ENCODE data around the gene RXRB. TPM values are rescaled to one million over a fixed set of nuclear protein-coding genes. Genes with fewer than 3 reads are reported as not detected.
"Not testable (repeated sequence)": the region's sequence is repeated elsewhere in the genome, so short reads cannot be mapped to it uniquely, and the experiment has no call there.

Gene RXRB
- total and polyA plus RNA-seq, 2 donors, result 21.4 to 41.6 TPM

GRCh38 chr6:33161354-33162331 lies 38.8 kb downstream of the RXRB start:
- DNase-seq (ENCODE audit: extremely low spot score), result no peak
- Histone ChIP-seq H3K27ac (ENCODE audit: low read depth) (no peak overlapping the region), H3K36me3 (ENCODE audit: insufficient read depth) (no peaks in the 10 kb centered on the region), H3K4me3 (ENCODE audit: low read depth, low read length) (peak overlapping the region; percentile 34), H3K4me1 (ENCODE audit: insufficient read depth) (peaks cover 2% of the 10 kb centered on the region)
- WGBS, result 7% methylated on average over 58 of the region's 58 CpGs

GRCh38 chr6:33160728-33161344 lies 39.6 kb downstream of the RXRB start:
- 18% methylated on average over 13 of the region's 13 CpGs for WGBS
- H3K4me3 ChIP-seq (ENCODE audit: low read depth, low read length), result no peak overlapping the region
- H3K4me1 ChIP-seq (ENCODE audit: insufficient read depth), result peaks cover 2% of the 10 kb centered on the region
- H3K27ac ChIP-seq (ENCODE audit: low read depth), result no peak overlapping the region
- DNase-seq (ENCODE audit: extremely low spot score), result no peak
- no peaks in the 10 kb centered on the region for H3K36me3 ChIP-seq (ENCODE audit: insufficient read depth)

GRCh38 chr6:33160096-33160495 lies 40.4 kb downstream of the RXRB start:
- Histone ChIP-seq H3K4me1 (ENCODE audit: insufficient read depth) (peaks cover 2% of the 10 kb centered on the region), H3K27ac (ENCODE audit: low read depth) (no peak overlapping the region), H3K4me3 (ENCODE audit: low read depth, low read length) (no peak overlapping the region), H3K36me3 (ENCODE audit: insufficient read depth) (no peaks in the 10 kb centered on the region)
- 88% methylated on average over 11 of the region's 11 CpGs for WGBS
- no peak for DNase-seq (ENCODE audit: extremely low spot score)

GRCh38 chr6:33156964-33157363 lies 43.5 kb downstream of the RXRB start:
- no peak for DNase-seq (ENCODE audit: extremely low spot score)
- Histone ChIP-seq H3K36me3 (ENCODE audit: insufficient read depth) (no peaks in the 10 kb centered on the region), H3K4me1 (ENCODE audit: insufficient read depth) (peaks cover 2% of the 10 kb centered on the region), H3K27ac (ENCODE audit: low read depth) (no peak overlapping the region), H3K4me3 (ENCODE audit: low read depth, low read length) (no peak overlapping the region)
- 89% methylated on average over 2 of the region's 2 CpGs for WGBS

- no peak for DNase-seq (ENCODE audit: extremely low spot score)
- Histone ChIP-seq H3K27ac (ENCODE audit: low read depth) (no peak overlapping the region), H3K36me3 (ENCODE audit: insufficient read depth) (no peaks in the 10 kb centered on the region), H3K4me3 (ENCODE audit: low read depth, low read length) (no peak overlapping the region), H3K4me1 (ENCODE audit: insufficient read depth) (peaks cover 2% of the 10 kb centered on the region)
- WGBS, result 90% methylated on average over 6 of the region's 6 CpGs
These were observed 43.9 kb downstream of the RXRB start for GRCh38 chr6:33156561-33156960.

GRCh38 chr6:33154349-33154748 lies 46.1 kb downstream of the RXRB start:
- no peaks in the 10 kb centered on the region for H3K36me3 ChIP-seq (ENCODE audit: insufficient read depth)
- no peak overlapping the region for H3K27ac ChIP-seq (ENCODE audit: low read depth)
- no peaks in the 10 kb centered on the region for H3K4me1 ChIP-seq (ENCODE audit: insufficient read depth)
- H3K4me3 ChIP-seq (ENCODE audit: low read depth, low read length), result no peak overlapping the region
- WGBS, result 59% methylated on average over 4 of the region's 4 CpGs
- no peak for DNase-seq (ENCODE audit: extremely low spot score)

GRCh38 chr6:33151050-33151449 lies 49.4 kb downstream of the RXRB start:
- 88% methylated on average over 1 of the region's 1 CpG for WGBS
- Histone ChIP-seq H3K27ac (ENCODE audit: low read depth) (no peak overlapping the region), H3K36me3 (ENCODE audit: insufficient read depth) (no peaks in the 10 kb centered on the region), H3K4me1 (ENCODE audit: insufficient read depth) (no peaks in the 10 kb centered on the region), H3K4me3 (ENCODE audit: low read depth, low read length) (no peak overlapping the region)
- DNase-seq (ENCODE audit: extremely low spot score), result no peak

- WGBS, result 89% methylated on average over 3 of the region's 3 CpGs
- H3K27ac ChIP-seq (ENCODE audit: low read depth); H3K36me3 ChIP-seq (ENCODE audit: insufficient read depth); DNase-seq (ENCODE audit: extremely low spot score); H3K4me1 ChIP-seq (ENCODE audit: insufficient read depth); H3K4me3 ChIP-seq (ENCODE audit: low read depth, low read length): not testable (repeated sequence)
These were observed 49.9 kb downstream of the RXRB start for GRCh38 chr6:33150560-33150959.

GRCh38 chr6:33147807-33148666 lies 52.4 kb downstream of the RXRB start:
- peak; percentile 41 for DNase-seq (ENCODE audit: extremely low spot score)
- Histone ChIP-seq H3K36me3 (ENCODE audit: insufficient read depth) (no peaks in the 10 kb centered on the region), H3K27ac (ENCODE audit: low read depth) (no peak overlapping the region), H3K4me3 (ENCODE audit: low read depth, low read length) (no peak overlapping the region), H3K4me1 (ENCODE audit: insufficient read depth) (no peaks in the 10 kb centered on the region)
- 41% methylated on average over 8 of the region's 8 CpGs for WGBS

- 16% methylated on average over 1 of the region's 1 CpG for WGBS
- H3K4me1 ChIP-seq (ENCODE audit: insufficient read depth), result no peaks in the 10 kb centered on the region
- no peak overlapping the region for H3K27ac ChIP-seq (ENCODE audit: low read depth)
- no peak for DNase-seq (ENCODE audit: extremely low spot score)
- H3K4me3 ChIP-seq (ENCODE audit: low read depth, low read length), result no peak overlapping the region
- no peaks in the 10 kb centered on the region for H3K36me3 ChIP-seq (ENCODE audit: insufficient read depth)
These were observed 56.1 kb downstream of the RXRB start for GRCh38 chr6:33144373-33144772.

Small RNA genes lying within 50 kb of the gene (small RNA-seq; reads per million reads assigned to genes)
- 1.7 reads per million, percentile 85 among the genes with 10 or more reads in this experiment for gene MIR219A1
- 0.09 reads per million for gene RNY4P10

Other genes starting within 250 kb of the RXRB start
- gene HLA-DMA, start 247.6 kb downstream of the RXRB start, total RNA-seq, result 8.9 TPM
- gene HLA-DMA, start 247.6 kb downstream of the RXRB start, polyA plus RNA-seq, result 30.4 TPM
- gene BRD2, start 232.1 kb downstream of the RXRB start, total RNA-seq, result 79.0 TPM
- 138 TPM for gene BRD2, start 232.1 kb downstream of the RXRB start, polyA plus RNA-seq
- 2.7 TPM for gene HLA-DOA, start 191.1 kb downstream of the RXRB start, total RNA-seq
- gene HLA-DOA, start 191.1 kb downstream of the RXRB start, polyA plus RNA-seq, result 5.7 TPM
- 25.4 TPM for gene HLA-DPA1, start 127.0 kb downstream of the RXRB start, total RNA-seq
- 51.6 TPM for gene HLA-DPA1, start 127.0 kb downstream of the RXRB start, polyA plus RNA-seq
- gene HLA-DPB1, start 124.7 kb downstream of the RXRB start, total RNA-seq, result 16.4 TPM
- gene HLA-DPB1, start 124.7 kb downstream of the RXRB start, polyA plus RNA-seq, result 74.7 TPM
- 1.3 TPM for gene COL11A2, start 8.2 kb downstream of the RXRB start, total RNA-seq
- 0.30 TPM for gene COL11A2, start 8.2 kb downstream of the RXRB start, polyA plus RNA-seq
- 60.0 TPM for gene SLC39A7, start 202 bp upstream of the RXRB start, total RNA-seq
- 77.1 TPM for gene SLC39A7, start 202 bp upstream of the RXRB start, polyA plus RNA-seq
- 7.6 TPM for gene HSD17B8, start 4.0 kb upstream of the RXRB start, total RNA-seq
- 17.3 TPM for gene HSD17B8, start 4.0 kb upstream of the RXRB start, polyA plus RNA-seq
- 19.1 TPM for gene RING1, start 7.8 kb upstream of the RXRB start, total RNA-seq
- 48.3 TPM for gene RING1, start 7.8 kb upstream of the RXRB start, polyA plus RNA-seq
- 32.4 TPM for gene VPS52, start 71.2 kb upstream of the RXRB start, total RNA-seq
- gene VPS52, start 71.2 kb upstream of the RXRB start, polyA plus RNA-seq, result 45.3 TPM
- 3,033 TPM for gene RPS18, start 71.4 kb upstream of the RXRB start, total RNA-seq
- 4,357 TPM for gene RPS18, start 71.4 kb upstream of the RXRB start, polyA plus RNA-seq
- 8.0 TPM for gene B3GALT4, start 76.5 kb upstream of the RXRB start, total RNA-seq
- 19.3 TPM for gene B3GALT4, start 76.5 kb upstream of the RXRB start, polyA plus RNA-seq
- gene WDR46, start 88.6 kb upstream of the RXRB start, total RNA-seq, result 29.7 TPM
- gene WDR46, start 88.6 kb upstream of the RXRB start, polyA plus RNA-seq, result 40.2 TPM
- gene PFDN6, start 88.9 kb upstream of the RXRB start, total RNA-seq, result 24.3 TPM
- gene PFDN6, start 88.9 kb upstream of the RXRB start, polyA plus RNA-seq, result 104 TPM
- gene RGL2, start 98.3 kb upstream of the RXRB start, total RNA-seq, result 44.0 TPM
- gene RGL2, start 98.3 kb upstream of the RXRB start, polyA plus RNA-seq, result 77.5 TPM
- gene TAPBP, start 113.4 kb upstream of the RXRB start, total RNA-seq, result 43.0 TPM
- 48.8 TPM for gene TAPBP, start 113.4 kb upstream of the RXRB start, polyA plus RNA-seq
- 15.8 TPM for gene ZBTB22, start 117.1 kb upstream of the RXRB start, total RNA-seq
- gene ZBTB22, start 117.1 kb upstream of the RXRB start, polyA plus RNA-seq, result 21.4 TPM
- gene DAXX, start 122.3 kb upstream of the RXRB start, total RNA-seq, result 15.3 TPM
- 36.7 TPM for gene DAXX, start 122.3 kb upstream of the RXRB start, polyA plus RNA-seq
- gene KIFC1, start 191.2 kb upstream of the RXRB start, total RNA-seq, result 7.5 TPM
- gene KIFC1, start 191.2 kb upstream of the RXRB start, polyA plus RNA-seq, result 1.2 TPM
- 16.4 TPM for gene PHF1, start 210.3 kb upstream of the RXRB start, total RNA-seq
- 79.4 TPM for gene PHF1, start 210.3 kb upstream of the RXRB start, polyA plus RNA-seq
- 62.5 TPM for gene CUTA, start 217.4 kb upstream of the RXRB start, total RNA-seq
- 192 TPM for gene CUTA, start 217.4 kb upstream of the RXRB start, polyA plus RNA-seq
- 9.8 TPM for gene SYNGAP1, start 219.4 kb upstream of the RXRB start, total RNA-seq
- gene SYNGAP1, start 219.4 kb upstream of the RXRB start, polyA plus RNA-seq, result 19.6 TPM